K562 (cell line): ENCODE measurements around the gene GNAT2. TPM values are rescaled to one million over a fixed set of nuclear protein-coding genes. Genes with fewer than 3 reads are reported as not detected.
A peak's percentile ranks its signal among the peaks of the same experiment; 100 is the strongest.

Experiments used
- AFF4 ChIP-seq: sonication (generic); formaldehyde crosslinking; IDR thresholded peaks from 2 replicates; pipeline ENCODE4 v1.8.0; 2023; ENCODE audit warnings: mild to moderate bottlenecking, missing genetic modification reagents
- ARID4B ChIP-seq: sonication (generic); formaldehyde crosslinking; IDR thresholded peaks from 2 replicates; pipeline ENCODE4 v1.8.0; 2022; ENCODE audit warnings: mild to moderate bottlenecking, missing genetic modification reagents
- BMI1 ChIP-seq: fragments of 150-350 bp; IDR thresholded peaks from 2 replicates; pipeline ENCODE4 v1.6.1; 2014; ENCODE audit warnings: low read length
- CREBBP ChIP-seq: IDR thresholded peaks from one replicate; pipeline ENCODE4 v1.6.1; 2012; ENCODE audit warnings: low read depth, mild to moderate bottlenecking, control low read depth, inconsistent platforms, low read length
- HMG20B ChIP-seq: fragments of 250-450 bp; sonication (Bioruptor Pico); IDR thresholded peaks from 2 replicates; pipeline ENCODE4 v1.5.0; 2021; ENCODE audit warnings: mild to moderate bottlenecking
- IRF1 ChIP-seq: sonication (generic); formaldehyde crosslinking; IDR thresholded peaks from 2 replicates; pipeline ENCODE4 v1.8.0; 2022; ENCODE audit warnings: missing genetic modification reagents, mild to moderate bottlenecking, borderline replicate concordance
- MYBL2 ChIP-seq, 2 experiments: fragments of 450-650 bp in 1 of 2; sonication (generic) in 1 of 2; formaldehyde crosslinking in 1 of 2; IDR thresholded peaks; 2 replicates each; pipeline versions ENCODE4 v1.6.1 to v1.8.1; 2017 to 2022; ENCODE audit warnings: borderline replicate concordance in 1 of 2, inconsistent platforms in 1 of 2, low read depth in 1 of 2, mild to moderate bottlenecking in 1 of 2, missing genetic modification reagents in 1 of 2, moderate library complexity in 1 of 2
- PHF20 ChIP-seq: fragments of 450-650 bp; IDR thresholded peaks from 2 replicates; pipeline ENCODE4 v1.6.1; 2018; ENCODE audit not compliant: partially characterized antibody
- SIN3A ChIP-seq, 2 experiments: fragments of 150-350 bp in 1 of 2; IDR thresholded peaks; 2 replicates each; pipeline ENCODE4 v1.6.1; 2011 to 2016; ENCODE audit warnings: borderline replicate concordance in 2 of 2, low read depth in 2 of 2, low read length in 2 of 2, mild to moderate bottlenecking in 2 of 2, moderate library complexity in 2 of 2; ENCODE audit not compliant: control insufficient read depth in 1 of 2
- YY1 ChIP-seq, 3 experiments: IDR thresholded peaks; 2 replicates each; pipeline ENCODE4 v1.6.1; 2011; ENCODE audit warnings: low read length in 2 of 3, mild to moderate bottlenecking in 2 of 3, moderate library complexity in 2 of 3, borderline replicate concordance in 1 of 3, control low read depth in 1 of 3, low read depth in 1 of 3; ENCODE audit not compliant: insufficient read depth in 3 of 3, insufficient replicate concordance in 2 of 3, control insufficient read depth in 1 of 3, insufficient read length in 1 of 3; ENCODE audit errors: extremely low read depth in 1 of 3
- ZNF592 ChIP-seq: fragments of 450-650 bp; IDR thresholded peaks from 2 replicates; pipeline ENCODE4 v1.6.1; 2017; ENCODE audit warnings: antibody characterized with exemption, mild to moderate bottlenecking
- polyA plus RNA-seq, 8 experiments: library from polyadenylated mRNA; depleted of rRNA in 4 of 8; stranded (reverse) in 5 of 8; unstranded in 3 of 8; fragments of >200 nt; fragmentation: Nextera tagmentation in 2 of 8; fragmentation: Illumina TruSeq in 1 of 8; extraction: Ambion mirVana in 2 of 8; extraction: Trizol in 1 of 8; gene quantifications; 2 replicates each; pipeline versions ENCODE4 v1.2.1 to v1.2.3, GENCODE V29; 2011 to 2014; ENCODE audit warnings: inconsistent platforms in 1 of 8, missing spikeins in 1 of 8
- total RNA-seq, 7 experiments: library from RNA; depleted of rRNA in 6 of 7; stranded (reverse); fragments of >200 nt in 6 of 7; fragmentation: Illumina TruSeq in 2 of 7; extraction: Trizol in 2 of 7; gene quantifications; 2 replicates each; pipeline versions ENCODE4 v1.2.1 to v1.2.3, GENCODE V29; 2011 to 2021; ENCODE audit warnings: low replicate concordance in 1 of 7

GNAT2 gene
- total and polyA plus RNA-seq, 9 of the 15 experiments (the other 6 are each of a cell fraction or from before 2014, with no cell fraction given): 0.06 to 0.52 (median 0.24) TPM; not detected in 1

- TF ChIP-seq AFF4 (CRISPR knock-in tag) (no peak), HMG20B (CRISPR knock-in tag) (no peak), SIN3A (IDR thresholded peaks at IDR 0.05; ENCODE audit: borderline replicate concordance in 2 of 2, control insufficient read depth in 1 of 2, low read depth in 2 of 2, low read length in 2 of 2) (0 out of 4 replicates have a peak, but pooled peaks of 1 of the 2 experiments have one; percentile 18), IRF1 (CRISPR knock-in tag) (no peak), BMI1 (no peak), MYBL2 (IDR thresholded peaks at IDR 0.05; ENCODE audit: low read depth) (no peak), MYBL2 (CRISPR knock-in tag; IDR thresholded peaks at IDR 0.05; ENCODE audit: borderline replicate concordance) (no peak), ZNF592 (no peak), YY1 (IDR thresholded peaks at IDR 0.05; ENCODE audit: borderline replicate concordance in 1 of 3, control insufficient read depth in 1 of 3, extremely low read depth in 1 of 3, insufficient read depth in 3 of 3, insufficient read length in 1 of 3, insufficient replicate concordance in 2 of 3, low read depth in 1 of 3, low read length in 2 of 3) (peak in 1 of 3 experiments; percentile 6), CREBBP (no peak), PHF20 (no peak), ARID4B (CRISPR knock-in tag) (no peak)
These were observed 48.2 kb upstream of the GNAT2 start, which contains the start of gene GSTM2 (continued) for GRCh38 chr1:109667452-109668122.
